HEK293 (cell line): ENCODE results near the gene COMMD7.

Source experiments
- CTCF ChIA-PET: fragments of 350-600 bp; formaldehyde crosslinking; extraction: SDS; loops from one replicate; lab custom pipeline; 2021; ENCODE audit warnings: antibody characterized with exemption; lab: Yijun Ruan, JAX
- POLR2A ChIA-PET: fragments of 300-600 bp; formaldehyde crosslinking; extraction: SDS; loops from one replicate; lab custom pipeline; 2020; ENCODE audit warnings: antibody characterized with exemption, inconsistent platforms; lab: Yijun Ruan, JAX
- H3K27ac ChIP-seq: fragments of 200-500 bp; sonication (Bioruptor generic); 2 replicates; pipeline ENCODE4 v1.5.1; 2014; ENCODE audit warnings: low read depth, low read length, control low read depth, inconsistent platforms; ENCODE audit errors: extremely low read depth
- H3K36me3 ChIP-seq, 2 experiments: fragments of 200-500 bp in 1 of 2; sonication (Bioruptor generic) in 1 of 2; 1 replicate in 1 of 2; 2 replicates in 1 of 2; pipeline ENCODE4 v1.5.1; 2014 to 2017; ENCODE audit warnings: inconsistent platforms in 2 of 2, low read length in 2 of 2; ENCODE audit not compliant: control insufficient read depth in 2 of 2, insufficient read depth in 1 of 2
- H3K4me1 ChIP-seq: fragments of 200-500 bp; sonication (Bioruptor generic); 2 replicates; pipeline ENCODE4 v1.5.1; 2014; ENCODE audit warnings: mild to moderate bottlenecking, low read length, inconsistent platforms; ENCODE audit not compliant: control insufficient read depth, insufficient read depth
- H3K4me3 ChIP-seq: 2 replicates; pipeline ENCODE4 v1.5.1; 2011; ENCODE audit warnings: low read depth, mild to moderate bottlenecking, control low read depth, low read length, moderate library complexity
- H3K9me3 ChIP-seq: fragments of 200-500 bp; sonication (Bioruptor generic); 2 replicates; pipeline ENCODE4 v1.5.1; 2014; ENCODE audit warnings: low read depth, low read length, inconsistent platforms; ENCODE audit not compliant: control insufficient read depth, insufficient read depth
- GLI2 ChIP-seq: fragments of 450-650 bp; formaldehyde crosslinking; IDR thresholded peaks from 2 replicates; pipeline ENCODE4; 2017; ENCODE audit warnings: missing biosample characterization, missing genetic modification characterization, low read depth, borderline replicate concordance
- SCRT2 ChIP-seq: fragments of 450-650 bp; formaldehyde crosslinking; IDR thresholded peaks from 2 replicates; pipeline ENCODE4 v1.5.1; 2016; ENCODE audit warnings: missing biosample characterization, missing genetic modification characterization
- ZBTB17 ChIP-seq: fragments of 450-650 bp; formaldehyde crosslinking; IDR thresholded peaks from 2 replicates; pipeline ENCODE4 v1.5.1; 2016; ENCODE audit warnings: missing biosample characterization, missing genetic modification characterization
- ZBTB21 ChIP-seq: fragments of 450-650 bp; formaldehyde crosslinking; IDR thresholded peaks from 2 replicates; pipeline ENCODE4 v1.5.1; 2017; ENCODE audit warnings: missing biosample characterization, missing genetic modification characterization
- ZIC2 ChIP-seq: fragments of 450-650 bp; formaldehyde crosslinking; IDR thresholded peaks from 2 replicates; pipeline ENCODE4 v1.5.1; 2016; ENCODE audit warnings: missing biosample characterization, missing genetic modification characterization
- ZNF114 ChIP-seq: fragments of 450-650 bp; formaldehyde crosslinking; IDR thresholded peaks from 2 replicates; pipeline ENCODE4 v1.5.0; 2017; ENCODE audit warnings: missing biosample characterization, missing genetic modification characterization
- ZNF19 ChIP-seq: fragments of 450-650 bp; formaldehyde crosslinking; IDR thresholded peaks from 2 replicates; pipeline ENCODE4; 2016; ENCODE audit warnings: missing biosample characterization, missing genetic modification characterization, low read depth
- ZNF292 ChIP-seq: fragments of 450-650 bp; formaldehyde crosslinking; IDR thresholded peaks from 2 replicates; pipeline ENCODE4 v1.5.1; 2016; ENCODE audit warnings: low read depth, missing biosample characterization, missing genetic modification characterization, borderline replicate concordance
- ZNF302 ChIP-seq: fragments of 450-650 bp; formaldehyde crosslinking; IDR thresholded peaks from 2 replicates; pipeline ENCODE4 v1.5.1; 2016; ENCODE audit warnings: missing biosample characterization, missing genetic modification characterization, low read depth
- ZNF350 ChIP-seq: fragments of 450-650 bp; formaldehyde crosslinking; IDR thresholded peaks from 2 replicates; pipeline ENCODE4 v1.5.0; 2017; ENCODE audit warnings: missing biosample characterization, mild to moderate bottlenecking, missing genetic modification characterization
- ZNF37A ChIP-seq: fragments of 450-650 bp; IDR thresholded peaks from 2 replicates; pipeline ENCODE4 v1.5.1; 2018; ENCODE audit warnings: missing biosample characterization, missing genetic modification characterization
- ZNF610 ChIP-seq: fragments of 450-650 bp; formaldehyde crosslinking; IDR thresholded peaks from 2 replicates; pipeline ENCODE4 v1.5.1; 2016; ENCODE audit warnings: missing biosample characterization, missing genetic modification characterization, borderline replicate concordance
- ZNF701 ChIP-seq: fragments of 450-650 bp; formaldehyde crosslinking; IDR thresholded peaks from 2 replicates; pipeline ENCODE4 v1.5.1; 2016; ENCODE audit warnings: missing biosample characterization, missing genetic modification characterization
- ZNF785 ChIP-seq: fragments of 450-650 bp; formaldehyde crosslinking; IDR thresholded peaks from 2 replicates; pipeline ENCODE4 v1.5.1; 2016; ENCODE audit warnings: missing biosample characterization, missing genetic modification characterization
- TF ChIP-seq, protein P1 (sequence below): fragments of 450-650 bp; formaldehyde crosslinking; IDR thresholded peaks from 2 replicates; pipeline ENCODE4 v1.5.1; 2016; ENCODE audit warnings: missing biosample characterization, missing genetic modification characterization
- TF ChIP-seq, protein P2 (sequence below): fragments of 450-650 bp; formaldehyde crosslinking; IDR thresholded peaks from 2 replicates; pipeline ENCODE4 v1.5.1; 2017; ENCODE audit warnings: missing biosample characterization, missing genetic modification characterization
- TF ChIP-seq, protein P3 (sequence below): fragments of 450-650 bp; IDR thresholded peaks from 2 replicates; pipeline ENCODE4 v1.5.1; 2018; ENCODE audit warnings: missing biosample characterization, missing genetic modification characterization
- TF ChIP-seq, protein P4 (sequence below): fragments of 450-650 bp; formaldehyde crosslinking; IDR thresholded peaks from 2 replicates; pipeline ENCODE4 v1.5.1; 2017; ENCODE audit warnings: missing biosample characterization, missing genetic modification characterization
- TF ChIP-seq, protein P5 (sequence below): fragments of 450-650 bp; formaldehyde crosslinking; IDR thresholded peaks from 2 replicates; pipeline ENCODE4 v1.5.1; 2016; ENCODE audit warnings: missing biosample characterization, missing genetic modification characterization
- TF ChIP-seq, protein P6 (sequence below): fragments of 450-650 bp; formaldehyde crosslinking; IDR thresholded peaks from 2 replicates; pipeline ENCODE4 v1.5.1; 2016; ENCODE audit warnings: missing biosample characterization, missing genetic modification characterization
- TF ChIP-seq, protein P7 (sequence below): IDR thresholded peaks from 2 replicates; pipeline ENCODE4 v1.6.1; 2011; ENCODE audit warnings: mild to moderate bottlenecking, low read depth, low read length, borderline replicate concordance

Gene COMMD7

DNA sequence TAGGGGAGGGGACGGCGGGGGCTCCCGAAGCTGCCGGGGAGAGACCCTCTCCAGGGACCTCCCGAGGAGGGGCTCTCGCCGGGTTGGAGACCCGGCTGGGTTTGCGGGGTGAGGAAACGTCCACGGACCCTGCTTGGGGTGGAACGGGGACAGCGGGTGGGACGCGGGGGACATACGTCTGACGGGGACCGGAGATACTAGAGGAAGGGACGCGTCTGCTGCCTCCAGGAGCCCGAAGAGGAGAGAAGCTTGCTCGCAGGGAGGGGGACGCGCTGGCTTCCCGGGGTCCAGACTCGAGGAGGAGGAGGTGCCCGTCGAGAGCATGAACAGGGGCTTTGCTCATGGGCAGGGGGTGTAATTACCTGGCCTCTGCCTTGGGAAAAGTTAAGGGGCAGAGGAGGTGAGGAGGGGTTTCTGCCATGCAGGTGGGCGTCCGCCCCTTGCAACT, 19.5 kb upstream of the COMMD7 start (continued):
- TF ChIP-seq, protein P1, sequence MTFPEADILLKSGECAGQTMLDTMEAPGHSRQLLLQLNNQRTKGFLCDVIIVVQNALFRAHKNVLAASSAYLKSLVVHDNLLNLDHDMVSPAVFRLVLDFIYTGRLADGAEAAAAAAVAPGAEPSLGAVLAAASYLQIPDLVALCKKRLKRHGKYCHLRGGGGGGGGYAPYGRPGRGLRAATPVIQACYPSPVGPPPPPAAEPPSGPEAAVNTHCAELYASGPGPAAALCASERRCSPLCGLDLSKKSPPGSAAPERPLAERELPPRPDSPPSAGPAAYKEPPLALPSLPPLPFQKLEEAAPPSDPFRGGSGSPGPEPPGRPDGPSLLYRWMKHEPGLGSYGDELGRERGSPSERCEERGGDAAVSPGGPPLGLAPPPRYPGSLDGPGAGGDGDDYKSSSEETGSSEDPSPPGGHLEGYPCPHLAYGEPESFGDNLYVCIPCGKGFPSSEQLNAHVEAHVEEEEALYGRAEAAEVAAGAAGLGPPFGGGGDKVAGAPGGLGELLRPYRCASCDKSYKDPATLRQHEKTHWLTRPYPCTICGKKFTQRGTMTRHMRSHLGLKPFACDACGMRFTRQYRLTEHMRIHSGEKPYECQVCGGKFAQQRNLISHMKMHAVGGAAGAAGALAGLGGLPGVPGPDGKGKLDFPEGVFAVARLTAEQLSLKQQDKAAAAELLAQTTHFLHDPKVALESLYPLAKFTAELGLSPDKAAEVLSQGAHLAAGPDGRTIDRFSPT (tag by site-specific recombination) = no peak
- TF ChIP-seq ZNF114 (tag by site-specific recombination) (no peak), GLI2 (tag by site-specific recombination) (no peak), ZBTB17 (tag by site-specific recombination) (no peak), ZNF292 (tag by site-specific recombination) (no peak), ZIC2 (tag by site-specific recombination) (peak; percentile 88)
- TF ChIP-seq, protein P2, sequence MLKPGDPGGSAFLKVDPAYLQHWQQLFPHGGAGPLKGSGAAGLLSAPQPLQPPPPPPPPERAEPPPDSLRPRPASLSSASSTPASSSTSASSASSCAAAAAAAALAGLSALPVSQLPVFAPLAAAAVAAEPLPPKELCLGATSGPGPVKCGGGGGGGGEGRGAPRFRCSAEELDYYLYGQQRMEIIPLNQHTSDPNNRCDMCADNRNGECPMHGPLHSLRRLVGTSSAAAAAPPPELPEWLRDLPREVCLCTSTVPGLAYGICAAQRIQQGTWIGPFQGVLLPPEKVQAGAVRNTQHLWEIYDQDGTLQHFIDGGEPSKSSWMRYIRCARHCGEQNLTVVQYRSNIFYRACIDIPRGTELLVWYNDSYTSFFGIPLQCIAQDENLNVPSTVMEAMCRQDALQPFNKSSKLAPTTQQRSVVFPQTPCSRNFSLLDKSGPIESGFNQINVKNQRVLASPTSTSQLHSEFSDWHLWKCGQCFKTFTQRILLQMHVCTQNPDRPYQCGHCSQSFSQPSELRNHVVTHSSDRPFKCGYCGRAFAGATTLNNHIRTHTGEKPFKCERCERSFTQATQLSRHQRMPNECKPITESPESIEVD (tag by site-specific recombination) = no peak
- TF ChIP-seq, all 188 proteins: peak for 9

DNA sequence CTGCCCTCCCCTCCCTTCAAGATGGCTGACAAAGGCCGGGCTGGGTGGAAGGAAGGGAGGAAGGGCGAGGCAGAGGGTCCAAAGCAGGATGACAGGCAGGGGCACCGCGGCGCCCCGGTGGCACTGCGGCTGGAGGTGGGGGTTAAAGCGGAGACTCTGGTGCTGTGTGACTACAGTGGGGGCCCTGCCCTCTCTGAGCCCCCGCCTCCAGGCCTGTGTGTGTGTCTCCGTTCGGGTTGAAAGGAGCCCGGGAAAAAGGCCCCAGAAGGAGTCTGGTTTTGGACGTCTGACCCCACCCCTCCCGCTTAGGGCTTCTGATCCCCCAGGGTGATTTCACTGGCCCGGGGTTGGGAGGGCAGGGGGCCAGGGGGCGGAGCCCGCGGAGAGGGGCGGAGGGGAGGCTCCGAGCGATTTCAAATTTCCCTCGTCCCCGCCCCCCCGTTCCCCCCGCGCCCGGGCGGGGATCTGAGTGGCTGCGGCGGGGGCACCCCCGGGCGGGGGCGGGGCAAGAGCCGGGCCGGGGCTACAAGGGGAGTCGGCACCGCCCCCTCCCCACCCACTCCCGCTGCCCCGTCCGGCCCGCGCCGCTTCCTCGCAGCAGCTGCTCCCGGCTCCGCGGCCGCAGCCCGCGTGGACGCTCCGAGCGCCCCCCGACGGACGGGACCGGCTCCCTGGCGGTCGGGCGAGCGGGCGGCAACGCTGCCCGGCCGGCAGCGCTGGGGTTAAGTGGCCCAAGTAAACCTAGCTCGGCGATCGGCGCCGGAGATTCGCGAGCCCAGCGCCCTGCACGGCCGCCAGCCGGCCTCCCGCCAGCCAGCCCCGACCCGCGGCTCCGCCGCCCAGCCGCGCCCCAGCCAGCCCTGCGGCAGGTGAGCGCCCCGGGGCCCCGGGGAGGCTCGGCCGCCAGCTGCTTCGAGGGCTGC, 18.8 kb upstream of the COMMD7 start, which contains the start of gene DNMT3B:
Gene DNMT3B, plus strand, starts transcription at position 555 of the 923 bp plus-strand sequence. CDS start 17,939 bp downstream, outside the sequence.
- Histone ChIP-seq H3K36me3 (no peaks in the 10 kb centered on the region; a peak in 1 of 3 replicates), H3K4me3 (peak within 1 kb of the TSS; percentile 77), H3K4me1 (no peaks in the 10 kb centered on the region), H3K27ac (peak within 1 kb of the TSS; percentile 65), H3K9me3 (no peaks in the 10 kb centered on the region)
- ChIA-PET POLR2A (interaction anchor here (0.7 to 2.7 kb wide), 6 partner anchors 9 to 81 kb away, joined by 3 to 17 read pairs (median 6); partner anchors contain the start of genes COMMD7 and MAPRE1), CTCF (interaction anchor here (3.7 kb wide), 1 partner anchor 16 kb away, joined by 40 read pairs; no protein-coding TSS in a partner anchor)
- TF ChIP-seq ZBTB21 (no peak), ZNF785 (tag by site-specific recombination) (no peak), ZNF350 (no peak), ZNF701 (tag by site-specific recombination) (no peak), ZNF37A (tag by site-specific recombination) (no peak), SCRT2 (tag by site-specific recombination) (no peak), ZNF19 (tag by site-specific recombination) (no peak), ZNF610 (tag by site-specific recombination) (no peak), ZNF302 (no peak)
- TF ChIP-seq, protein P3, sequence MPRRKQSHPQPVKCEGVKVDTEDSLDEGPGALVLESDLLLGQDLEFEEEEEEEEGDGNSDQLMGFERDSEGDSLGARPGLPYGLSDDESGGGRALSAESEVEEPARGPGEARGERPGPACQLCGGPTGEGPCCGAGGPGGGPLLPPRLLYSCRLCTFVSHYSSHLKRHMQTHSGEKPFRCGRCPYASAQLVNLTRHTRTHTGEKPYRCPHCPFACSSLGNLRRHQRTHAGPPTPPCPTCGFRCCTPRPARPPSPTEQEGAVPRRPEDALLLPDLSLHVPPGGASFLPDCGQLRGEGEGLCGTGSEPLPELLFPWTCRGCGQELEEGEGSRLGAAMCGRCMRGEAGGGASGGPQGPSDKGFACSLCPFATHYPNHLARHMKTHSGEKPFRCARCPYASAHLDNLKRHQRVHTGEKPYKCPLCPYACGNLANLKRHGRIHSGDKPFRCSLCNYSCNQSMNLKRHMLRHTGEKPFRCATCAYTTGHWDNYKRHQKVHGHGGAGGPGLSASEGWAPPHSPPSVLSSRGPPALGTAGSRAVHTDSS (tag by site-specific recombination) = no peak
- TF ChIP-seq, protein P4, sequence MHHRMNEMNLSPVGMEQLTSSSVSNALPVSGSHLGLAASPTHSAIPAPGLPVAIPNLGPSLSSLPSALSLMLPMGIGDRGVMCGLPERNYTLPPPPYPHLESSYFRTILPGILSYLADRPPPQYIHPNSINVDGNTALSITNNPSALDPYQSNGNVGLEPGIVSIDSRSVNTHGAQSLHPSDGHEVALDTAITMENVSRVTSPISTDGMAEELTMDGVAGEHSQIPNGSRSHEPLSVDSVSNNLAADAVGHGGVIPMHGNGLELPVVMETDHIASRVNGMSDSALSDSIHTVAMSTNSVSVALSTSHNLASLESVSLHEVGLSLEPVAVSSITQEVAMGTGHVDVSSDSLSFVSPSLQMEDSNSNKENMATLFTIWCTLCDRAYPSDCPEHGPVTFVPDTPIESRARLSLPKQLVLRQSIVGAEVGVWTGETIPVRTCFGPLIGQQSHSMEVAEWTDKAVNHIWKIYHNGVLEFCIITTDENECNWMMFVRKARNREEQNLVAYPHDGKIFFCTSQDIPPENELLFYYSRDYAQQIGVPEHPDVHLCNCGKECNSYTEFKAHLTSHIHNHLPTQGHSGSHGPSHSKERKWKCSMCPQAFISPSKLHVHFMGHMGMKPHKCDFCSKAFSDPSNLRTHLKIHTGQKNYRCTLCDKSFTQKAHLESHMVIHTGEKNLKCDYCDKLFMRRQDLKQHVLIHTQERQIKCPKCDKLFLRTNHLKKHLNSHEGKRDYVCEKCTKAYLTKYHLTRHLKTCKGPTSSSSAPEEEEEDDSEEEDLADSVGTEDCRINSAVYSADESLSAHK (tag by site-specific recombination) = no peak
- TF ChIP-seq, protein P5, sequence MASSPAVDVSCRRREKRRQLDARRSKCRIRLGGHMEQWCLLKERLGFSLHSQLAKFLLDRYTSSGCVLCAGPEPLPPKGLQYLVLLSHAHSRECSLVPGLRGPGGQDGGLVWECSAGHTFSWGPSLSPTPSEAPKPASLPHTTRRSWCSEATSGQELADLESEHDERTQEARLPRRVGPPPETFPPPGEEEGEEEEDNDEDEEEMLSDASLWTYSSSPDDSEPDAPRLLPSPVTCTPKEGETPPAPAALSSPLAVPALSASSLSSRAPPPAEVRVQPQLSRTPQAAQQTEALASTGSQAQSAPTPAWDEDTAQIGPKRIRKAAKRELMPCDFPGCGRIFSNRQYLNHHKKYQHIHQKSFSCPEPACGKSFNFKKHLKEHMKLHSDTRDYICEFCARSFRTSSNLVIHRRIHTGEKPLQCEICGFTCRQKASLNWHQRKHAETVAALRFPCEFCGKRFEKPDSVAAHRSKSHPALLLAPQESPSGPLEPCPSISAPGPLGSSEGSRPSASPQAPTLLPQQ (tag by site-specific recombination) = 0 out of 2 replicates have a peak, but pooled peaks have one; percentile 16
- TF ChIP-seq, protein P6, sequence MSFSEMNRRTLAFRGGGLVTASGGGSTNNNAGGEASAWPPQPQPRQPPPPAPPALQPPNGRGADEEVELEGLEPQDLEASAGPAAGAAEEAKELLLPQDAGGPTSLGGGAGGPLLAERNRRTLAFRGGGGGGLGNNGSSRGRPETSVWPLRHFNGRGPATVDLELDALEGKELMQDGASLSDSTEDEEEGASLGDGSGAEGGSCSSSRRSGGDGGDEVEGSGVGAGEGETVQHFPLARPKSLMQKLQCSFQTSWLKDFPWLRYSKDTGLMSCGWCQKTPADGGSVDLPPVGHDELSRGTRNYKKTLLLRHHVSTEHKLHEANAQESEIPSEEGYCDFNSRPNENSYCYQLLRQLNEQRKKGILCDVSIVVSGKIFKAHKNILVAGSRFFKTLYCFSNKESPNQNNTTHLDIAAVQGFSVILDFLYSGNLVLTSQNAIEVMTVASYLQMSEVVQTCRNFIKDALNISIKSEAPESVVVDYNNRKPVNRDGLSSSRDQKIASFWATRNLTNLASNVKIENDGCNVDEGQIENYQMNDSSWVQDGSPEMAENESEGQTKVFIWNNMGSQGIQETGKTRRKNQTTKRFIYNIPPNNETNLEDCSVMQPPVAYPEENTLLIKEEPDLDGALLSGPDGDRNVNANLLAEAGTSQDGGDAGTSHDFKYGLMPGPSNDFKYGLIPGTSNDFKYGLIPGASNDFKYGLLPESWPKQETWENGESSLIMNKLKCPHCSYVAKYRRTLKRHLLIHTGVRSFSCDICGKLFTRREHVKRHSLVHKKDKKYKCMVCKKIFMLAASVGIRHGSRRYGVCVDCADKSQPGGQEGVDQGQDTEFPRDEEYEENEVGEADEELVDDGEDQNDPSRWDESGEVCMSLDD (tag by site-specific recombination) = peak; percentile 35; the same call in 1 of the 2 replicates
- TF ChIP-seq, protein P7, sequence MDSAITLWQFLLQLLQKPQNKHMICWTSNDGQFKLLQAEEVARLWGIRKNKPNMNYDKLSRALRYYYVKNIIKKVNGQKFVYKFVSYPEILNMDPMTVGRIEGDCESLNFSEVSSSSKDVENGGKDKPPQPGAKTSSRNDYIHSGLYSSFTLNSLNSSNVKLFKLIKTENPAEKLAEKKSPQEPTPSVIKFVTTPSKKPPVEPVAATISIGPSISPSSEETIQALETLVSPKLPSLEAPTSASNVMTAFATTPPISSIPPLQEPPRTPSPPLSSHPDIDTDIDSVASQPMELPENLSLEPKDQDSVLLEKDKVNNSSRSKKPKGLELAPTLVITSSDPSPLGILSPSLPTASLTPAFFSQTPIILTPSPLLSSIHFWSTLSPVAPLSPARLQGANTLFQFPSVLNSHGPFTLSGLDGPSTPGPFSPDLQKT = no peak
